Stimulated activated CD4-positive, alpha-beta T cell treated with anti-CD3 and anti-CD28 coated beads, Interleukin-12 subunit alpha, Interleukin-12 subunit beta, amount 100 ng/mL, for 24 hours (primary cell): ENCODE measurements around the gene KAZALD1.

Experiments used
- DNase-seq, 2 experiments: peaks; one replicate each; pipeline ENCODE4 v3.0.0-alpha.2; 2020; ENCODE audit warnings: low read depth in 2 of 2

KAZALD1 gene

DNA sequence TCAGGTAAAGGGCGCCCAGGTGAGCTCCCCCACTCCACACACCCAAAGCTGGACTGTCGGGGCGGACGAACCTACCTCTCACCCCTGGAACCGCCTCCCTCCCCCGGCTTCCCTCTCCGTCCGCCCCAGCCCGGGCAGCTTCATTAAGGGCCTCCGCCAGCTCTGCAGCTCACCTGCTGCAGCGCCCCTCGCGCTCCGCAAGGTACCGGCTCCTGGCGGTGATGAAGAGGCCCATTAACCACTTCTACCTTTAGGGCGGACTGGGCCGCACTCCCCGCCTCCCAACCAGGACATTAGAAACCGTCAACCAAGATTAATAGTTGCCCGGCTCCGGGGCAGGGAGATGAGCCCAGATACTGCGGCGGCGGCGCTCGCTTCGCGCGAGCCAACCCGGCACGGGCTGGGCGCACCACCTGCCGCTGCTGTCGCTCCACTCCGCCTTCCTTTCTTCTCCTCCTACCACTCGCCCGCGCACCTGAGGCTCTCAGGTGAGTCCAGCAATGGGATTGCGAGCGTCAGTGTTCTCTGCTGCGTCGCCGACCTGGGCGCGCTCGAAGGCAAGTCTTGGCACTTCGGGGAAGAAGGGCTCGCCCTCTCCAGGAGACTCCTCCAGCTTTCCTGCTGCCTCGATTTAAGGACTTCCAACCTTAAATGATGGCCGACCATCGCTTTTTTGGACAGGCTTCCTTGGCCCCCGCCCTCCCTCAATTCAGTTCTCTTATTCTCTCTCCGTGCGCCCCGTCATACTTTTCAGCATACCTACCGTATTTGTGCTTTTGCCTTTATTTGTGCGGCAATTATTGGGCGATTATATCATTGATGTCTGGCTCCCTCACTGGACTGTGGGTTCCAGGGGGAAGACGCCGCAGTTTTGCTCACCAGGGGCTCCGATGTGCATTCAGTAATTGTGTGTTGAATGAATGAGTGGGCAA, 13.6 kb upstream of the KAZALD1 start:
- no peak for DNase-seq

DNA sequence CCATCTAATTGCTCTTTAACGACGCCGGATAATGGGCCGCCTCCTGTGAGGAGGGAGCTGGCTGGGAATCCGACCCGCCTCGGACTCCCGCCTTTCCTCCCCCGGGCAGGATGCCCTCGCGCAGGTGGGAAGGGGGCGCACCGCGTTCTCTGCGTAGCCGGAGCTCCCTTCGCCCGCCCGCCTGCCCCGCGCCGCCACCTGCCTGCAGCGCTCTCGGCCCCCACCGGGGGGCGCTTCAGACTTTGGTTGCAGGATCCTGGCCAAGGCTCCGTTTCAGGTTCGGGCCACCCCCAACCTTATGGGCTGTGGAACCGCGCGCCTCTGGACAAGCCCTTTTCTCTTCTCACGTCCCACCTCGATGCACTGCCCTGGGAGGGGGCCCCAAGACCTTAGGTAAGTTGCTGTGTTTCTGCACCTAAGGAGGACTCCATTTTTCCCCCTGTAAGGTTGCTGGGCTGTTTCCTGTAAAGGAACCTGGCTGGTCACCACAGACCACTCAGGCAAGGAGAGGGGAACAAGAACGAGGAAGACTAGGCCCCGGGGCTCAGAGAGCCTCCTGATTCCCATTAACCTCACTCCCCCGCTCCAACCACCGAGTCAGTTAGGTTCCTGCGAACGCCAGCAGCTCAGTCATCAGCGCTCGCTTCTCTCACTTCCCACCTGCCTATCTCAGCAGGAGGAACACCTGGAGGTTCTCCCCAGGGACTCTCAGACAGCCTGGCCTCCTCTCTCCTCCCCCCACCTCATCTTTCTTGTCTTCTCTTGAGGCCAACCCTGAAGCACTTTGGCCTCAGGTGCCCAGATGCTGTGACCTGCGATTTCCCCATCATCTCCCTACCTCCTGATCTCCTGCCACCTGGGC, 11.3 kb upstream of the KAZALD1 start:
- DNase-seq: peak; percentile 51 to 73

DNA sequence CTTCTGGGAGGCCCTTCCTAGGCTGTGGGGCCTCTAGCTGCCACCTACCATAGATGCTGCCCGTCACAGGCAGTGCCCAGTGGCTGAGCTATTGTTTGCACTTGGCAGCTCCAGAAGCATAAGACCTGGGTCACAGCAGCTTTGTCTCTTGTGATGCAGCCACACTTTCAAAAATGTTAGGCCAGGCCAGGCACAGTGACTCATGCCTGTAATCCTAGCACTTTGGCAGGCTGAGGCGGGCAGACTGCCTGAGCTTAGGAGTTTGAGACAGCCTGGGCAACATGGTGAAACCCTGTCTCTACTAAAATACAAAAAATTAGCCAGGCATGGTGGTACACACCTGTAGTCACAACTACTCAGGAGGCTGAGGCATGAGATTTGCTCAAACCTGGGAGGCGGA, 9.5 kb upstream of the KAZALD1 start:
- no peak for DNase-seq

DNA sequence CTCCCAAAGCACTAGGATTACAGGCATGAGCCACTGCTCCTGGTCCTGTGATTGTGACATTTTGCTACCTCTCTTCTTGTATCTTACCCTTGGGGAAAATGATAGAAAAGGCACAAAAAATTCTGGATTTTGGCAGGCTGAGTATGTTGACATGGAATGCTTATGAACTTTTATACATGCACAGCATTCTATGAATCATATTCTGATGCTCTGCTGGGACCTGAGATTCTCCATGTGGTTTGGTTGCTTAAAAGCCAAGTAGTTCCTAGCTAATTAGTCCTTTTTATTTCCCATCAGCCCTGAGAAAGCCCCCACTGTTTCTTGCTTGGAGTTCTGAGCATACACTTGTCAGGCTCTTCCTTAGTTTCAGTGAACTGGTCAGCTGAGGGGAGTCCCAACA, 8.3 kb upstream of the KAZALD1 start:
- DNase-seq: no peak

DNA sequence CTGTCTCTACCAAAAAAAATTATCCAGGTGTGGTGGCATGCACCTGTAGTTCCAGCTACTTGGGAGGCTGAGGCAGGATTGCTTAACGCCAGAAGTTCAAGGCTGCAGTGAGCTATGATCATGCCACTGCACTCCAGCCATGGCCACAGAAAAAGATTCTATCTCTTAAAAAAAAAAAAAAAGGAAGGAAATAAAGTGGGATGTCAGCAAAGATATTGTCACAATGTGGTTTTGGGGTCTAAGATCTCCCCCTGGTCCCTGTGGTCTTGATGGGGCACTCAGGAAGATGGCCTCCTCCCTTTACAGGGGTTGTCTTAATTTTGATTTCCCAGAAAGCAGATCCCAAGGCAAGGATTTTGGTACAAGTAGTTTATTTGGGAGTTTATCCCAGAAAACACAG, 7.4 kb upstream of the KAZALD1 start:
- DNase-seq: no peak

DNA sequence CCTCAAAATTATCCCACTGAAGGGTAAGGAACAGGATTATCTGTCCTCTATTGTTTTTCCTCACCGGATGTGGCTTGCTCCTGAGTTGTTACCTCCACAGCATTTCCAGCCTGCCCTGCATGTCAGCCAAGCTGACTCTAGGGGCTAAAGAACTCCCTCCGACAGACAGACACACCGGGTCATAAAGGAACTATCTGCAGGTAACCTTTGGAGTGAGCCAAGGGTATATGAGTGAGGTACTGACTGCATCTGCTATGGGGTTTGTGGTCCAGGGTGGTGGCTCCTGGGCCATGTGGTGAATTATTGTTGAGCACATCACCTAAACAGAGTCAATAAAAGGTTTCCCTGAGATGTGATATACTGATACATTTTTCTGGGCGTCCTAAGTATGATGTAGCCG, 6.9 kb upstream of the KAZALD1 start:
- DNase-seq: no peak

DNA sequence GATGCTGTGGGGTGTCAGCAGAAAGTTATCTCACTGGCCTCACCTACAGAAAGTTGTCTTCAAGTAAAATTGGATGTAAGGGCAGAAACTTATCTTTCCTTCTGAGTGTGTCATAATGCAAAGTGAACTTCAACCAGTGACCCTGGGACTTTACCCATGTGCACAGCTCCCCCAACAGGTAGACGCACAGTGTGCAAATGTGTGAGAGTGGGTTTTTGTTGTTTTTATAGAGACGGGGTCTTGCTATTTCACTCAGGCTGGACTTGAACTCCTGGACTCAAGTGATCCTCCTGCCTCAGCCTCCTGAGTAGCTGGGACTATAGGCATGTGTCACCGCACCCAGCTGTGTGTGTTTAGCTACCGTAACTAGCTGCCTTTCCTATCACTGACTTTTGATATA, 6.4 kb upstream of the KAZALD1 start:
- no peak for DNase-seq

DNA sequence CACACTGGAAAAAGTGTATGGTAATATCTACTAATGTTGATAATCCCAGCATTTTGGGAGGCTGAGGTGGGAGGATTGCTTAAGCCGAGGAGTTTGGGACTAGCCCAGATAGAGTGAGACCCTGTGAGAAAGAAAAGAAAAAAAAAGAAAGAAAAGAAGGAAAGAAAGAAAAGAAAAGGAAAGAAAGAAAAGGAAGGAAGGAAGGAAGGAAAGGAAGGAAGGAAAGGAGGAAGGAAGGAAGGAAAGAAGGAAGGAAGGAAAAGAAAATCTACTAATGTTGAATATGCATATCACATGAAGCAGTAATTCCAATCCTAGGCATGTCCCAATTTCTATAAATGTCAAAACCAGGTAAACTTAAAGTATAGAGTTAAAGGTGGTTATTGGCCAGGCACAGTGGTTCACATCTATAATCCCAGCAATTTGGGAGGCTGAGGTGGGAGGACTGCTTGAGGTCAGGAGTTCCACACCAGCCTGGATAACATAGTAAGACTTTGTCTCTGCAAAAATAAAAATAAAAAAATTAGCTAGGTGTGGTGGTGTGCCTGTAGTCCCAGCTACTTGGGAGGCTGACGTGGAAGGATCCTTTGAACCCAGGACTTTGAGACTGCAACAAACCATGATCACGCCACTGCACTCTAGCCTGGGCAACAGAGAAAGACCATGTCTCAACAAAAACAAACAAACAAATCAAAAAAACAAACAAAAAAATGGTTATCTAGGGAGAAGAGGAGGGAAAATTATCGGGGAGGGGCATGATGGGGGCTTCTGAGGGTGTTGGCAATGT, 5.2 kb upstream of the KAZALD1 start:
- DNase-seq: no peak

DNA sequence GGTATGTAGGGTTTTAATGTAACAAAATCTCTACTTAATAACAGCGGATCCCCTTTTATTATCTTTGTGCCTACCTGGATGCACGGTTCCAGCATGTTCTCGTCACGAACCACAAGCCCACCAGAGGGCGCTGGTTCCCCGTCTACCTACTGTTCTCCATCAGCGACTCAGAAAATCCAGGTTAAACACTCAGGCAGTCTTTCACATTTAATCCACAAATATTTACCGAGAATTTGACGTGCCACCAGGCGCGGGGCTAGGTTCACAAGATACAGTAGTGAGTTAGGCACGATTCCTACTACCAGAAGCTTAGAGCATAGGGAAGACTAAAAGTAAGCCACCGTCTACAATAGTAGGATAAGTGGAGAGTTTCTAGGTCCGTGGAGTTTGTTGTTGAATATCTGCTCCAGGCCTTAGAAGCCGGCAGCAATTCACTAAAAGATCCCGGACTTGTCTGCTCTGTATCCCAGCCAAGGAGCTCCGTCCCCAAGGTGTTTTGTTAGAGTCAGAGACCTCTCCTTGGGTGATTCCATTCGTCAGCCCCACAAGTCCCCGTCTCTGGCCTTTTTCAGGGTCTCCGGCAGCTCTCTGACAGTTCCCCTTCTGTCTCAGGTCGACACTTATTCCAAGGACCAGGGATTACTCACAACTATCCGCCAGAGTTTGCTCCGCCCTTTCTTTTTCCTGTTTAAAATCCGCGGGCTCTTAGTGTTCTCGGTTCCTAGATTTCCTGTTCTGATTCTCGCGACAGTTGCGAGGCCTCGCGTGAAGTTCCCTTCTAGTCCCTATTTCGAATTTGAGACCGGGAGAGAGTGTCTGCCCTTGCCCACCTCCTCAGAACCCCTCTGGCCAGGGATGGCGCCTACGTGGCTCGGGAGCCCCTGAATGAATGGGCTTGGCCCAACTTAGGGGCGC, 1.5 kb upstream of the KAZALD1 start:
- peak; percentile 79 to 95 for DNase-seq

DNA sequence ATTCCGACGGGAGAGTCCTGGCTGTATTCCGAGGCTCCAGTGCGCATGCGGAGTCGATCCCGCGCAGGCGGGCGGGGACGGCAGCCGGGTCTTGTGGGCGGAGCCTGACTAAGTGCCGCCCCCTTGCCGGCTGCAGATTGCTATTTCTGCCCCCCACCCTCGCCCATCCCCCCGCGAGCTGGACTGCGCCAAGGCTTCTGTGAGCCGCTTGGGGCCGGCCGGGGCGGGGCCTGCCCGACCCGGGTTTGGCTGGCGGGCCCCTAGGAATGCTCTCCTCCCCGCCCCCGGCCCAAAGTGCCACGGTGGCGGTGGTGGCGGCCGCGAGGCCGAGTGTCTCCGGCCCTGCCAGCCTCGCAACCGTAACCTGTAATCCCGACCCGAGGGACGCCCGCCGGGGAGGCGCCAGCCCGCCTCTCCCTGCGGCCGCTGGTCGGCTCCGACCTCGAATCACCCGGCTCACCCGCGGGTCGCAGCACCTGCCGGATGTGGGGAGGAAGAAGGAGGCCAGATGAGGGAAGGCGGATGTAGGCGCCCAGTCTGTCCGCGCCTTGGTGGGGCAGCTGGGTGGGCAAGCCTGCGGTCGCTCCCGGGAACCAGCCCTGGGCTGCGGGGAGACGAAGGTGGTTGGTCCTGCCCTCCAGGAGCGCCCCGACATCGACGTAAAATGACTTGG, 702 bp upstream of the KAZALD1 start:
- peak in 1 of 2 experiments; percentile 88 for DNase-seq

DNA sequence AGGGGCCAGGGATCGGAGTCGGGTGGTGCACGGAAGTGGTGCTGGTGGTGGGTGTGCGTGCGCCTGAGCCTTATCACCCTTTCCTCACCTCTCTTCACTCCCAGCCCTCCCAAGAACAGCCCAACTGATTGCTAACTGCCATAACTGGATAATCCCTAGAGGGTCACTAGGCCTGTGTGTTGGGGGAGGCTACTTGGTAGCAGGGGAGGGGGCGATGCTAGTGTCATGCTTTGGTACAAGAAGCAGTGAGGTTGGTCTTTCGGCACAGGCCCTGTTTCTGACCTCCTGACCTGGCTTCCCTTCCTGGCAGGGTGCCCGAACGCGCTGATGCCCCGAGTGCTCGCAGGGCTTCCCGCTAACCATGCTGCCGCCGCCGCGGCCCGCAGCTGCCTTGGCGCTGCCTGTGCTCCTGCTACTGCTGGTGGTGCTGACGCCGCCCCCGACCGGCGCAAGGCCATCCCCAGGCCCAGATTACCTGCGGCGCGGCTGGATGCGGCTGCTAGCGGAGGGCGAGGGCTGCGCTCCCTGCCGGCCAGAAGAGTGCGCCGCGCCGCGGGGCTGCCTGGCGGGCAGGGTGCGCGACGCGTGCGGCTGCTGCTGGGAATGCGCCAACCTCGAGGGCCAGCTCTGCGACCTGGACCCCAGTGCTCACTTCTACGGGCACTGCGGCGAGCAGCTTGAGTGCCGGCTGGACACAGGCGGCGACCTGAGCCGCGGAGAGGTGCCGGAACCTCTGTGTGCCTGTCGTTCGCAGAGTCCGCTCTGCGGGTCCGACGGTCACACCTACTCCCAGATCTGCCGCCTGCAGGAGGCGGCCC, 652 bp downstream of the KAZALD1 start:
- peak; percentile 28 to 48 for DNase-seq

DNA sequence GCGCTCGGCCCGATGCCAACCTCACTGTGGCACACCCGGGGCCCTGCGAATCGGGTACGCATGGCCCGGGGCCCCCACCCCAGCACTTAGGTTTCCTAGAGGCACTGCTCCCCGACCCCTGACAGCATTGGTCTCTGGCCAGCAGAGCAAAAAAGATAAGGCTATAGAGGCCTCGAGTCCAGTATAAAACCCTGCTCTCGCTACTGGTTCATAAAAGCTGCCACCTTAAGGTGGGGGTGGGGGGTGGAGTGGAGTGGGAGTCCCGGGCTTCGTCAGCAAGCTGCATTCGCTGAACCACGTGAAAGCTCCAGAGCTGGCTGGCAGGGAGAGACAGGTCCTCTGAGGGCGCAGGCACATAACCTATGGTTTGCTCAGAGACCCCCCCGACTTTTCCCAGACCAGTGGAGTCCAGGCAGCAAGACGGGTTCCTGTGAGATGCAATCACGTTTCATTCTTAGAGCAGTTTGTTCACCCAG, 1.3 kb downstream of the KAZALD1 start:
- DNase-seq: no peak

DNA sequence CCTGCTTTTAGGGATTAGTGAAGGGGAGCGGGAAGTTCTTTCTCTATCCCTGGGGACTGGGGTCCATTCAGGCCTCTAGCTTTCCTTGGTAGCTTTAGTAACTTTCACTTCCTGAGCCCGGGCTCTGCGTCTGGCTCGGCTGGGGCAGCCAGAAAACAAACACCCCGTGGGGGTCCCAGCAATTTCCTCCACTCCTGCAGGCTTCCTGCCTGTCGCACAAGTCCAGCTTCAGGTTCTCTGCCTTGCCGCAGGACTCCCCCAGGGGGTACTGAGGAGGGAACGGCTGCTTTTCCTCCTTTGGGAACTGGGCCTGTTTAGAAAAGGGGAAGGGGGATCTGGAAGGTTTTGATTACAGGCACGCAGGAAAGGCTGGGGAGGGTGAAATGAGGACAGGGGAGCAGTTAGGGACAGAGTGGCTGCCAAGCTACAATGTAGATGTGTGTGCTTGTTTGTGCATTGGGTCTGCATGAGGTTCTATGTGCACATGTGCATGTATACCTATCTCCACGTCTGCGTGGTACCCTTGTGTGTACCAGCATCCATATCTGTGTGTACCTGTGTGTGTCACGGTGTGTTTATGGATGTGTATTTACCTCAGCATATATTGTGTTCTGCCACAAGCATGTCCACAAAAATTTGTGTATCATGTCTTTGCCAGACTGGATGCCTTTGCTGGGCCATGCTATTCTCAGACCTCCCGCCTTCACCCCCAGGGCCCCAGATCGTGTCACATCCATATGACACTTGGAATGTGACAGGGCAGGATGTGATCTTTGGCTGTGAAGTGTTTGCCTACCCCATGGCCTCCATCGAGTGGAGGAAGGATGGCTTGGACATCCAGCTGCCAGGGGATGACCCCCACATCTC, 2.0 kb downstream of the KAZALD1 start:
- DNase-seq: no peak

DNA sequence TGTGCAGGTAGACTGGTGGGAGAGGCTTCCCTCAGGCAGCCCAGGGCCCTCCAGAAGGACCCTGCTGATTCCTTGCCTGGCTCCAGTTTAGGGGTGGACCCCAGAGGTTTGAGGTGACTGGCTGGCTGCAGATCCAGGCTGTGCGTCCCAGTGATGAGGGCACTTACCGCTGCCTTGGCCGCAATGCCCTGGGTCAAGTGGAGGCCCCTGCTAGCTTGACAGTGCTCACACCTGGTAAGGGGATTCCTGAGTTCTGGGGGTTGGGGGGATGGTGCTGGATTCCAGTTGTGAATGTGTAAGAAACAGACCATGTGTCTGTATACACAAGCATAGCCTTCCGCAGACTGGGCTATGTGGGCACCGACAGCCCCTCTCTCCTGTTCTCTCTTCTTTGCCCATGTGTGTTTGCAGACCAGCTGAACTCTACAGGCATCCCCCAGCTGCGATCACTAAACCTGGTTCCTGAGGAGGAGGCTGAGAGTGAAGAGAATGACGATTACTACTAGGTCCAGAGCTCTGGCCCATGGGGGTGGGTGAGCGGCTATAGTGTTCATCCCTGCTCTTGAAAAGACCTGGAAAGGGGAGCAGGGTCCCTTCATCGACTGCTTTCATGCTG, 2.7 kb downstream of the KAZALD1 start:
- no peak for DNase-seq

DNA sequence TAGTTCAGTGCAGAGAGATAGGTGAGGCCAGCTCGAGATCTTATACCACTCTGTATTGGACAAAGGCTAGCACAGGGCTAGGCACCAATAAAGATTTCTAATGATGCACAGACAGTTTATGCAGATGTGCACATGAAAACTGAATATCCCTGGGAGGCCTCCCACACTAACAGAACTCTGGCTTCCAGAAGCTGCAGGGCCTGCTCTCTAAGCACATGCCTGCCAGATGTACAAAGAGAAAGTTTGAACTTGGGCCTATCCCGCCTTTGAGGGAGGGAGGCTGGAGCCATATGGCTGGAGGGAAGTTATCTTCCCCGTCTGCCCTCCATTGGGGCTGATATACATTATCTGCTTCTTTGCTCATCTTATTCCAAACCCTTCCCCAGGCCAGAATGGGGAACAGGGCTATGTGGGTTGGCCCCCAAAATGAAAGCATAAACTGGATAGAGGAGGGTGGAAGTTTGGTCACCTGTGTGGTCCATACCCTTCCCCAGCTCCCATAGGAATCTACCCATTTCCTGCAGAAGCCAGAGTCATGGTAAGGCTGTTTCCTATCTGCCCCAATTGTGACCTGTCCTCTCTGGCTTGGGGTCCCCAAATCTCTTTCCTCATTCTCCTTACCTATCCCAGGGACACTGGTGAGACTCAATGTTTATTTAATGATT, 3.8 kb downstream of the KAZALD1 start:
- DNase-seq: no peak

DNA sequence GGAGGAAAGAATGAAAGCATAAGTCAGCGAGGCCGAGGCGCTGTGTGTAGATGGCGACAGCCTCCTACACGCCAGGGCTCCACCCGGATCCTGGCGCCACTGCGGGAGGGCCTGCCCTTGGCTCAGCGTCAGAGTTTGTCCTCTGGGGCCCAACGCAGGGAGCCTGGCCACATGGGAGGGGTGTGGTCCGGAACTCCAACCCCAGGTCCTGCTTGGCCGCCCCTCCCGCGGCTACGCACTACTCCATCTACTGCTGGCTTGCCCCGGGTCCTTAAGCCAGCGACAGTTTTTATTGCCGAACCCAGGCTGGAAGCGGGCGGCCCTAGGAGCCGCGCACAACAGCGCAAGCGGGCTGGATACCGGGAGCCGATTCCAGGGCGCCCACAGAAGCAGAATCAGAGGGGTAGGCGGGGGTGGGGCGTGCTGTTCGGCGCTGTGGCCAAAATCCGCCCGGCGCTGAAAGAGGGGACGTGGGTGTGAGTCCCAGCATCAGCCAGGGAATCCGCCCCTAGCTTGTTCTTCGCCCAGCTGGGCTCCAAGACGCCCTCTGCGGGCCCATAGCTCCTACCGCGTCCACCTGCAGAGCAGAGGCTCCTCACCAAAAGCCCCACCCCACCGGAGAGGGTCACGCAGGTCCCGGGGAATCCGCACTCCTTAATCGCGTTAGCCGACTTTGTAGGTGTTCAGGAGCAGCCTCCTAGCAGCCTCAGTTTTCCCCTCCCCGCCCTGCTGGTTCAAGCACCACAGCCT, 4.5 kb downstream of the KAZALD1 start:
- peak in 1 of 2 experiments; percentile 31 for DNase-seq
